Cardiac fibroblast (primary cell): ENCODE results near the gene TM4SF4.
A peak's percentile ranks its signal among the peaks of the same experiment; 100 is the strongest.

Source experiments
- DNase-seq, 2 donors: peaks; one replicate each; pipeline versions ENCODE4 v3.0.0 to v3.0.0-alpha.2; 2010; ENCODE audit warnings: low read depth in 2 of 2
- H3K4me3 ChIP-seq, 2 donors: replicated peaks in 1 of 2; 1 replicate in 1 of 2; 2 replicates in 1 of 2; pipeline ENCODE4 v1.5.1; 2011; ENCODE audit warnings: low read depth in 2 of 2, low read length in 2 of 2, mild to moderate bottlenecking in 2 of 2, moderate library complexity in 1 of 2
- CTCF ChIP-seq: IDR thresholded peaks from one replicate; pipeline ENCODE4 v1.5.1; 2011; ENCODE audit warnings: low read depth, mild to moderate bottlenecking, low read length, inconsistent platforms

Gene TM4SF4

GRCh38 chr3:149514471-149514870, 40.0 kb downstream of the TM4SF4 start:
- TF ChIP-seq CTCF = no peak
- DNase-seq = no peak
- H3K4me3 ChIP-seq = no peak overlapping the region

GRCh38 chr3:149515249-149515648, 40.8 kb downstream of the TM4SF4 start:
- no peak for DNase-seq
- TF ChIP-seq CTCF = no peak
- H3K4me3 ChIP-seq = no peak overlapping the region

DNA sequence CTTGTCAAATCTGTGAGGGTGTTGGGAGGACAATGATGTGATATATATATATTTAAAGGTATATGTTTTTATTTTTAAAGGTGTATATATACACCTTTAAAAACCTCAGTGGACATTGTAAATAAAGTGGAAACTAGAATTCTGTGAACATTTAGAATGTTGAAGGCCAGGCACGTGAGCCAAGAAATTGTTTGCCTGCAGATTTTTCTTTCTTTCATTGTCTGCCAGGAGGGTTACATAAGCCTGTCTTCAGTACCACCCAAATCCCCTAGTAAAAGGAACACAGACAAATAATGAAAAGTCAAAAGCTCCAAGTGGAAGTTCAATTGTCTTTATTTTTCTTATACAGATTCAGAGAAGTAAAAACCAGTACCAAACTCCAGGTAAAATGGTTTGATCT, 42.4 kb downstream of the TM4SF4 start:
- H3K4me3 ChIP-seq = no peak overlapping the region
- no peak for DNase-seq
- no peak for TF ChIP-seq CTCF

DNA sequence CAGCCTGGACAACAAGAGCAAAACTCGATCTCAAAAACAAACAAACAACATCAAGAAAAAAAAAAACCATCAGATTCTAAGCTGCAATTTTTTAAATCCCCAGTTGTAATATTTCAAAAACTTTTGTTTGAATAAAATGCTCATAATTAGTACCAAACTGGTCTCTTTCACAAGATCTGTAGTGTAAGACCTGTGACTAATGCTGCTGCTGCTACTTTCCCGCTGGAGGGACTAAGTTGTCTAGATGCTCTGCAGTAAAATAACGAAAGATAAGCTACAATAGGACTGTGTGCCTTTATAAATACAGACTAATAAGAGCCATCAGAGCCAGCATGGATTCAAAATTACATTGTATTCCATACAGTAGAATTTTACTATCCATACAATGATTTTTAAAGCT, 45.4 kb downstream of the TM4SF4 start:
- no peak for TF ChIP-seq CTCF
- no peak overlapping the region for H3K4me3 ChIP-seq
- no peak for DNase-seq

- no peak for DNase-seq
- no peak overlapping the region for H3K4me3 ChIP-seq
- no peak for TF ChIP-seq CTCF
Observed at GRCh38 chr3:149523512-149524299, 49.2 kb downstream of the TM4SF4 start.

- peak; percentile 34 for TF ChIP-seq CTCF
- no peak overlapping the region for H3K4me3 ChIP-seq
- DNase-seq = peak; percentile 55 to 63
Observed at GRCh38 chr3:149527531-149528339, 53.2 kb downstream of the TM4SF4 start.
